Thoracic aorta (tissue), 2 donors: ENCODE results near the gene TAF5. TPM values are rescaled to one million over a fixed set of nuclear protein-coding genes. Genes with fewer than 3 reads are reported as not detected.

Experiments
- ATAC-seq: fragments of 150-250 bp; one replicate; pipeline ENCODE4 v1.8.0; 2017; ENCODE audit warnings: low read depth; ENCODE audit not compliant: insufficient number of reproducible peaks, low FRiP score
- DNase-seq: peaks from one replicate; pipeline ENCODE4 v3.0.0-alpha.2; 2020; ENCODE audit warnings: low spot score
- H3K27ac ChIP-seq, 2 donors: fragments of 200-600 bp; sonication (generic); 1 replicate in 1 of 2; 2 replicates in 1 of 2; pipeline ENCODE4 v1.5.1; 2016; ENCODE audit warnings: mild to moderate bottlenecking in 2 of 2, moderate library complexity in 2 of 2
- H3K27me3 ChIP-seq: fragments of 200-600 bp; sonication (generic); replicated peaks from 2 replicates; pipeline ENCODE4 v1.6.0; 2016; ENCODE audit warnings: mild to moderate bottlenecking; ENCODE audit not compliant: insufficient read depth
- H3K36me3 ChIP-seq: fragments of 200-600 bp; sonication (generic); one replicate; pipeline ENCODE4 v1.5.1; 2016
- H3K4me1 ChIP-seq, 2 donors: fragments of 200-600 bp; sonication (generic); 1 replicate in 1 of 2; 2 replicates in 1 of 2; pipeline versions ENCODE4 v1.5.1 to v1.6.0; 2016; ENCODE audit warnings: low read depth in 2 of 2, mild to moderate bottlenecking in 1 of 2; ENCODE audit not compliant: control insufficient read depth in 1 of 2
- H3K4me3 ChIP-seq: fragments of 200-600 bp; sonication (generic); 2 replicates; pipeline ENCODE4 v1.5.1; 2016; ENCODE audit warnings: mild to moderate bottlenecking
- H3K9me3 ChIP-seq: fragments of 200-600 bp; sonication (generic); 2 replicates; pipeline ENCODE4 v1.5.1; 2016
- total RNA-seq, 2 donors: library from RNA; depleted of rRNA; stranded (reverse); fragments of >200 nt; gene quantifications; one replicate each; pipeline versions ENCODE4 v1.1.0 to v1.2.3, GENCODE V29; 2016
- TF ChIP-seq, protein P1 (sequence below): fragments of 200-600 bp; sonication (generic); IDR thresholded peaks from one replicate; pipeline ENCODE4 v1.5.1; 2019; ENCODE audit warnings: antibody characterized with exemption

Gene TAF5
- total RNA-seq, 2 donors from 2014 or later = 3.7 to 5.3 TPM

DNA sequence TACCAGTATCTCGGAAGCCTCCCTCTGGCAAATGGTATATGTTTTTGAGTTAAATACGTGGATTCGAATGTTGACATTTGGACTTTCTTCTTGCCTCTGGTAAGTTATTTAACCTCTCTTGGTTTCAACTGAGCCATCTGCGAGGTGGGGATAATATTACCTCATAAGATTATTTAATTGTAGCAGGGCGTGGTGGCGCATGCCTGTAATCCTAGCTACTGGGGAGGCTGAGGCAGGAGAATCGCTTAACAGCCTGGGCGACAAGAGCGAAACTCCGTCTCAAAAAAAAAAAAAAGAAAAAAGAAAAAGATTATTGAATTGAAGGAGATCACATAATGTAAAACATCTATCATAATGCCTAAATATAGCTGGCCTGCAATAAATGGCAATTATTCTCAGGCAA is 396 bp upstream of the TAF5 start:
- peak overlapping the region; percentile 84 for H3K4me3 ChIP-seq
- ATAC-seq (no peak), DNase-seq (no peak)
- H3K36me3 ChIP-seq = no peaks in the 10 kb centered on the region
- peak overlapping the region; percentile 67 to 80 for H3K27ac ChIP-seq
- TF ChIP-seq, protein P1, sequence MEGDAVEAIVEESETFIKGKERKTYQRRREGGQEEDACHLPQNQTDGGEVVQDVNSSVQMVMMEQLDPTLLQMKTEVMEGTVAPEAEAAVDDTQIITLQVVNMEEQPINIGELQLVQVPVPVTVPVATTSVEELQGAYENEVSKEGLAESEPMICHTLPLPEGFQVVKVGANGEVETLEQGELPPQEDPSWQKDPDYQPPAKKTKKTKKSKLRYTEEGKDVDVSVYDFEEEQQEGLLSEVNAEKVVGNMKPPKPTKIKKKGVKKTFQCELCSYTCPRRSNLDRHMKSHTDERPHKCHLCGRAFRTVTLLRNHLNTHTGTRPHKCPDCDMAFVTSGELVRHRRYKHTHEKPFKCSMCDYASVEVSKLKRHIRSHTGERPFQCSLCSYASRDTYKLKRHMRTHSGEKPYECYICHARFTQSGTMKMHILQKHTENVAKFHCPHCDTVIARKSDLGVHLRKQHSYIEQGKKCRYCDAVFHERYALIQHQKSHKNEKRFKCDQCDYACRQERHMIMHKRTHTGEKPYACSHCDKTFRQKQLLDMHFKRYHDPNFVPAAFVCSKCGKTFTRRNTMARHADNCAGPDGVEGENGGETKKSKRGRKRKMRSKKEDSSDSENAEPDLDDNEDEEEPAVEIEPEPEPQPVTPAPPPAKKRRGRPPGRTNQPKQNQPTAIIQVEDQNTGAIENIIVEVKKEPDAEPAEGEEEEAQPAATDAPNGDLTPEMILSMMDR = no peak
- H3K27me3 ChIP-seq = no peaks in the 10 kb centered on the region
- H3K4me1 ChIP-seq = peaks cover 7 to 8% of the 10 kb centered on the region in 2 donors
- no peaks in the 10 kb centered on the region for H3K9me3 ChIP-seq

DNA sequence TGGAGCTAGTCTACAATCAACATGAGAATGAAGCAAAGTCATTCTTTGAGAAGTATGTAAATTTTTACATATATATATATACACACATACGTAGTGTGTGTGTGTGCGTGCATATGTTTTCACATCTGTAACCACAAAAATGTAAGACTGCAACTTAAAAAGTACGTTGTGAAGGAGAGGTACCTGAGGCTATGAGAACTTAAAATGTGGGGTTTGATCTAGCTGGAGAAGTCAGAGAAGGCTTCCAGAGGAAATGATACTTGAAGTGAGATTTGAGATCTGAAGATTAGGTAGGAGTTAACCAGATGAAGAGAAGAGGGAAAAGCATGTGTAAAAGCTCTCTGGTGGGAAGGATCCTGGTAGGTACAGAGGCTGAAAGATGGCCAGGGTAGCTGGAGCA is 5.8 kb downstream of the TAF5 start:
- H3K4me3 ChIP-seq = no peak overlapping the region
- no peaks in the 10 kb centered on the region for H3K9me3 ChIP-seq
- peaks cover 7 to 8% of the 10 kb centered on the region in 2 donors for H3K4me1 ChIP-seq
- TF ChIP-seq, protein P1 = no peak
- no peak for ATAC-seq
- no peak for DNase-seq
- H3K27me3 ChIP-seq = no peaks in the 10 kb centered on the region
- H3K36me3 ChIP-seq = peaks cover 9% of the 10 kb centered on the region
- no peak overlapping the region for H3K27ac ChIP-seq

DNA sequence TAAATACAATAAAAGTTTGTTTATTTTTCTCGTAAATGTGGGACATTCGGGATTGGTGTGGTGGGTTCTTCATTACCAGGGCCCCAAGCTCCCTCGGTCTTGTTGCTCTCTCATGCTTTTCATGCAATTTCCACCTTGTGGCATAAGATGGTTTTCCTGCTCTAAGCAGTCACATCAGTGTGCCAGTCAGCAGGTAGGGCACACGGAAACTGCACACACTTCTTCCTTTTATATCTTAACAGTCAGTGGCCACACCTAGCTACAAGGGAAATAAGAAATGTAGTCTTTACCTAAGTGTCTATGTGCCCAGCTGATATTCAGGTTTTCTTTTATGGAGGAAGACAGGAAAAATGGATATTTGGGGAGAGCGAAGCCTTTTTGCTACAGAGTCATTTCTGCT is 6.5 kb downstream of the TAF5 start:
- Histone ChIP-seq H3K27ac (no peak overlapping the region), H3K27me3 (no peaks in the 10 kb centered on the region), H3K9me3 (no peaks in the 10 kb centered on the region), H3K4me1 (peaks cover 3% of the 10 kb centered on the region in 2 donors), H3K4me3 (no peak overlapping the region), H3K36me3 (peaks cover 9% of the 10 kb centered on the region)
- TF ChIP-seq, protein P1 = no peak
- ATAC-seq (no peak), DNase-seq (no peak)

DNA sequence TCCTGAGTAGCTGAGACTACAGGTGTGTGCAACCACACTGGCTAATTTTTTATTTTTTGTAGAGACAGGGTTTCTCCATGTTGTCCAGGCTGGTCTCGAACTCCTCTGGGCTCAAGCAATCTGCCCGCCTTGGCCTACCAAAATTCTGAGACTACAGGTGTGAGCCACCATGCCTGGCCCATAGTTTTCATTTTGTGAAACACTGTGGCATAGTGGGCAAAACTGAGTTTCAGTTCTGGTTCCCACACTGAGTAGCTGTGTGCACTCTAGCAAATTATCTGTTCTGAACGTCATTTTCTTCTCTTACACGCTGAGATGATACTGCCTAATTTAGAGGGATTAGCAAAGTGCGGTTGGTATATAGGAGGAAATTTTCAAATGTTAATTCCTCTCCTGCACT is 15.0 kb downstream of the TAF5 start:
- Histone ChIP-seq H3K27ac (no peak overlapping the region), H3K4me3 (no peak overlapping the region), H3K27me3 (no peaks in the 10 kb centered on the region), H3K4me1 (no peaks in the 10 kb centered on the region), H3K36me3 (peaks cover 24% of the 10 kb centered on the region), H3K9me3 (no peaks in the 10 kb centered on the region)
- ATAC-seq (no peak), DNase-seq (no peak)
- TF ChIP-seq, protein P1 = no peak

DNA sequence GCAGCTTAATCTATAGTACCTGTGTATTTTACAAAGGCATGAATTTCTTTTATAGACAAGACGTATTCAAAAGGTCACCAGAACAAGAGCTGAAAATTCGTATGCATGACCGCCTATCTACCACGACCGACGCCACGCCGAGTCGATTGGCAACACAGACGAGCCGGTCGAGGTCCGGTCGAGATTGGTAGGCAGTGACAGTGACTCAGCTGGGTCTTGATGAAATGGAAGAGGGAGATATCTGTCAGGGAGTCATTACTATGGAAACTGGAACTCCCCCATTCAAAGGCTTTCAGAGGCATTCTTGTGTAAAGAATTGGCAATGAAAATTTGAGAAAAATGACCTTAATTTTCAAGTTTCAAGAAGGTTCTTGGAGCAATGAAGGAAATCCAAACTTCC is 26.4 kb downstream of the TAF5 start:
- DNase-seq = no peak
- TF ChIP-seq, protein P1 = no peak
- Histone ChIP-seq H3K27me3 (no peaks in the 10 kb centered on the region), H3K27ac (no peak overlapping the region), H3K9me3 (no peaks in the 10 kb centered on the region), H3K4me3 (no peak overlapping the region), H3K4me1 (peaks cover 24 to 40% of the 10 kb centered on the region in 2 donors), H3K36me3 (peaks cover 17% of the 10 kb centered on the region)
- no peak for ATAC-seq
